WI38 (cell line): ENCODE measurements around the gene CELF2.

Source experiments
- H3K4me3 ChIP-seq: 2 replicates; pipeline ENCODE4 v1.5.1; 2011; ENCODE audit warnings: low read depth, mild to moderate bottlenecking, control low read depth, low read length
- TF ChIP-seq, protein P1 (sequence below): IDR thresholded peaks from 2 replicates; pipeline ENCODE4 v1.5.1; 2012; ENCODE audit warnings: low read depth, mild to moderate bottlenecking, control low read depth, low read length

CELF2 gene

DNA sequence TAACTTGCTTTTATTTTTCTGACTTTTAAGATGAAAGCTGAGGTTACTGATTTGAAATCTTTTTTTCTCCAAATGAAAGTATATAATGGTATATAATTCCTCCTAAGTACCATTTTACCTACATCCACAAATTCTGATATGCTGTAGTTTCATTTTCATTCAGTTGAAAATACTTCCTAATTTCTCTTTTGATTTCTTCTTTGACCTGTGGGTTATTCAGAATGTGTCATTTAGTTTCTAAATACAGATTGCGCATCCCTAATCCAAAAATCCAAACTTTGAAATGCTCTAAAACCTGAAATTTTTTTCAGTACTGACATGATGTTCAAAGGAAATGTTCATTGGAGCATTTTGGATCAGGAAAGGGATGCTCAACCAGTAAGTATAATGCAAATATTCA is 168.7 kb downstream of the CELF2 start:
- H3K4me3 ChIP-seq, result no peak overlapping the region
- TF ChIP-seq, protein P1, sequence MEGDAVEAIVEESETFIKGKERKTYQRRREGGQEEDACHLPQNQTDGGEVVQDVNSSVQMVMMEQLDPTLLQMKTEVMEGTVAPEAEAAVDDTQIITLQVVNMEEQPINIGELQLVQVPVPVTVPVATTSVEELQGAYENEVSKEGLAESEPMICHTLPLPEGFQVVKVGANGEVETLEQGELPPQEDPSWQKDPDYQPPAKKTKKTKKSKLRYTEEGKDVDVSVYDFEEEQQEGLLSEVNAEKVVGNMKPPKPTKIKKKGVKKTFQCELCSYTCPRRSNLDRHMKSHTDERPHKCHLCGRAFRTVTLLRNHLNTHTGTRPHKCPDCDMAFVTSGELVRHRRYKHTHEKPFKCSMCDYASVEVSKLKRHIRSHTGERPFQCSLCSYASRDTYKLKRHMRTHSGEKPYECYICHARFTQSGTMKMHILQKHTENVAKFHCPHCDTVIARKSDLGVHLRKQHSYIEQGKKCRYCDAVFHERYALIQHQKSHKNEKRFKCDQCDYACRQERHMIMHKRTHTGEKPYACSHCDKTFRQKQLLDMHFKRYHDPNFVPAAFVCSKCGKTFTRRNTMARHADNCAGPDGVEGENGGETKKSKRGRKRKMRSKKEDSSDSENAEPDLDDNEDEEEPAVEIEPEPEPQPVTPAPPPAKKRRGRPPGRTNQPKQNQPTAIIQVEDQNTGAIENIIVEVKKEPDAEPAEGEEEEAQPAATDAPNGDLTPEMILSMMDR, result no peak

DNA sequence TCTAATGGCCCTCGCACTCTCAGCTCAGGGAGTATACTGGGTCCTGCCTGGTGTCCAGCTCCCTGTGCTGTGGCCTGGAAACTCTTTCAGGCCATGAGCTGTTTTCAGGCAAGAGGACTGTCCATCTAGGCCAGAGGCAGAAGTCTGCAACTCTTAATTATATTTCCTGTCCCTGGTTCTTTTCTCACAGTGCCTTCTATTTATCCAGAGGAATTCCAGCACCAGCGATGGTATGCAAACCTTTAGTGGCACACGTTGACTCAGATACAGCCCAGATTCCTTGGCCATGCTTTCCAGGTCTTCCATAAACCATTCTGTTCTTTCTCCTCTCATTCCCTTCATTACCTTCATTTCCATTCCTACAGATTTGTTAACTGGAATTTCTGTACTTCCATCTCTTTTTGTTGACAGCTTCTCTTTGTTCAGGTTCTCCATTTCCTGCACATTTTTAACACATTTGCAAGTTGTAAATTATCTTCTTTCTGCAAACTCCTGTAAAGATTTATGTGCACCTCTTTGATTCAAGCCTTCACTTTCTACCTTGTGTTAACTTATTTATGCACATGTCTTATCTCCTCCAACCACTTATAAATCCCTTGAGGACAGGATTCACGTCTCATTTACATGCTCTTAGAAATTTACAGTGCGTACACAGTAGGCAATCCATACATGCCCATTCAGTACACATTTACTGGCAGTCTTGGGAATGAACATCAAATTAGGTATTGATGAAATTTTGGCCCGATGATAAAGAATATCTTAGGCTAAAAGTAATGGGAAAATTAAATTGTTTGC is 172.1 kb downstream of the CELF2 start:
- TF ChIP-seq, protein P1, result no peak
- H3K4me3 ChIP-seq, result no peak overlapping the region

DNA sequence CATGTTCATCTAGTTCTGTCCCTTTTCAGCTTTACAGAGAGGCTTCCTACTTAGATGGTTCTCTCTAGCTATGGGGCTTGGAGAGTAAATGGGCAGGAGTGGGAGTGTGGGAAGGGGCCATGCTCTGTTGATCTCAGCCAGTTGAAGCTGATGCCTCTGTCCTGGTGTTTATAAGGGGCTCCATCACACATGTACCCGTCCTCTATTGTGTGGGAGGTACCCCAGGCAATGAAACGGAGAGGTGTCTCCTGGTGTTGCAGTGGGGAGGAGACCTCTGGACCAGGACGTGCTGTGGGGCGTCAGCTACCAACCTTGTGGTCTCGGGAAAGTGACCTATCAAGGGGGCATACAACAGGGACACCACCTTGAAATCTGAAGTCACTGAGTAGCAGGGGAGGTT is 173.5 kb downstream of the CELF2 start:
- TF ChIP-seq, protein P1, result no peak

DNA sequence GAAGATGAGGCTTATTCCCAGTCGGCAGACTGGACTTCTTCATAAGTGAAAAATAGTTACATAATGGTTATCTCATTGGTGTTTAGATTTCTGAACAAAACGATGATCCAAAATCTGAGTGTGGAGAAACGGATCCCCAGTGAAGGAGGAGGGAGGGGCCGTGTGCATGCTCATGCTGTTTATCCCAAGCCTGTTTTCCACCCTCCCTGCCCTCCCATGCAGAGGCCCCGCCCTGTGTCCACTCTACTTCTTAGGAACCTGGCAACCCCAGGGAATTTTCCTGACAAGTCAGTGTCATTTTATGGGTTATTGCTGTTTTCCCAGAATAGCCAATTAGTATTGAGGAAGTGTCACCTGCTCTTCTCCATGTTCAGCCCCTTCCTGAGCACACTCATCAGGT is 174.0 kb downstream of the CELF2 start:
- no peak overlapping the region for H3K4me3 ChIP-seq
- TF ChIP-seq, protein P1, result no peak

More for the DNA sequence above, 173.5 kb downstream of the CELF2 start:
- no peak overlapping the region for H3K4me3 ChIP-seq

DNA sequence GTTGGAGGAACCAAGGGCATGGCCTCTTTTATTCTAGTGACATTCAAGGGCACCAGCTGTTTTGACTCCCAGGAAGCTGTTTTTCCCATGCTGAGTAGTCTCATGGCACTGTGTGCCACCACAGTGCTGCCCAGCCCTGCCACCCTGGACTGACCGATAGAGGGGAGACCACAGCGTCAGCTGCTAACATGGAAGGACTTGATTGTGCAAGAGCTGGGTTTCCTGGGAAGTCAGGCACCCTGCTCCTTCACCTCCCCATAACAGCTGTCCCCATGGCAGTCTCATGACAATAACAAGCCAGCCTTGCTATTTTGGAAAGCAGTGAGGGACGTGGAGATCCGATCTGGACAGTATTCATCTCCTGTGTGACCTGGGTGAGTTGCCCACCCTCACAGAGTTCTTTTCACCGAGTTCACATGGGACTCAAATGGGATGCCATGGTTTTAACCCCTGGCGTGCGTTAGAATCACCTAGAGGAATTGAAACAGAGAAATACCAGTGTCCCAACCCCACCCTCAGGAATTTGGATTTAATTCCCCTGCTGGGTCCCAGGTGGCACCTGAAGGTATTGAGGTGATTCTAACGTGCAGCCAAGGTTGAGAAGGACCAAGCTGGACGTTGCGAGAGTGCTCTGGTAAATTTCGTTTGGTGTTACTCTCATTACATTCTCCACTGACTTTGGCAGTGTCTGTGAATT is 174.8 kb downstream of the CELF2 start:
- TF ChIP-seq, protein P1, result no peak
- H3K4me3 ChIP-seq, result no peak overlapping the region

DNA sequence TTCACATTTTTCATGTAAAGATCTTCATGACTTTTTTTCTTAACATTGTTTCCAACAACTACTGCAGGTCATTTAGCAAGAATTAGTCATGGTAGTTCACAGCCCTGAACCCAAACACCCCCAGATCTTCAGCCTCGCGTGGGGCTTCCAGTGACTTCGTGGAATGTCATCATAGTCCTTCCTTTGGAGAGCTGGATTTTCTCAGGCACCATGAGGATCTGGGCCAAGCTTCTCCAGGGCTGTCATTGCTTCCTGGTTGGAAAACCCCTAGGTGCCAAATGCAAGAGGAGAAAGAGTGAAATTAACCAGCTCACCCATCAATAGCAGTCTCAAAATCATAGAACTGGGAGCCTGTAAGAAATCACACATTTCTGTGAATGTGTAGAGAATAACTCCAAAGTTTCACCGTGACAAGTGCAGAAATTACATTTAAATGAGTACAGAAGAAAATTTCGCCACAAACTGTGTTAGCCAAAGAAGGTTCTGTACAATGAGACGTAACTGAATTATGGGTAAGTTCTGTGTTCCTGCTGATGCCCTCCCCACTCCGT is 175.4 kb downstream of the CELF2 start:
- no peak overlapping the region for H3K4me3 ChIP-seq
- TF ChIP-seq, protein P1, result no peak

DNA sequence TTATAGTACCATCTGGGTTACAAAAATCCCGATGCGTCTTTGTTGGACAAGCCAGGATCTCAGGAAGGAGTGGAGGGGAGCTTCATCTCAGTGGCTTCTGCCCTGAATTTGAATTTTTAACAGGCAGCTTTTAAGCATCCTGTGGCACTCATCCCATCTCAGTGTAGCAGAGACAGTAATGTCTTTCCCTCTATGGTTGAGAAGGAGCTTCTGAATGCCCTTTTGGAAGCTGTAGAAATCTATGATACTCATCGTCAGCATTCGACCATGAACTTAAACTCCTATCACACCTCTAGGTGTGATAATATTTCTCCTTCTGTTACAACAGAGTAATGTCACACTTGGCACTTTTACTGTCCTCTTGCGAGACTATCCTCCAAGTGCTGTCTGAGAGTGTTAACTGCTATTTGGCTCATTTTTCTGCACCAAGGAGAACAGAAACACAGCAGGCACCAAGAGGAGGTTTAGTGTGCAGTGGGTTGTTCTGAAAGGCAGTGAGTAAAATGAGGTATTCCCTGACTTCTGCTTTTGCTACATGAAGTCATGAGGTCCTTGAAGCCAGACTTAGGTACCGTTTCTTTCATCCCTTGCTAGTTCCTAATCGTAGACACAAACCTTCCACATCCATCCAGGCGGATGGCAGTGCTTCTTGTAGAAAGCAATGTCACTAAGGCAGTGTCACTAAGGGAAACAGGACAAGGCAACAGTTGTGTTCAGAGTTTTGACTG is 177.4 kb downstream of the CELF2 start:
- no peak overlapping the region for H3K4me3 ChIP-seq
- TF ChIP-seq, protein P1, result no peak
